ACHN (cell line): ENCODE data around the gene ABLIM3.

Experiments used
- DNase-seq: peaks from one replicate; pipeline ENCODE4 v3.0.0-alpha.2; 2015
- in situ Hi-C: cut with HindIII; loops from 2 replicates; pipeline ENCODE4 v1.10.0; 2017; ENCODE audit warnings: low sequenced_read_pairs, low pct_ligation_motif_present, low pct_unique_long_range_greater_than_20kb

The ABLIM3 gene

GRCh38 chr5:149205625-149206523 lies 64.6 kb downstream of the ABLIM3 start:
- DNase-seq, result no peak
- in situ Hi-C loops, result no loop called here

- no peak for DNase-seq
- in situ Hi-C loops, result no loop called here
These were observed 65.3 kb downstream of the ABLIM3 start for GRCh38 chr5:149206524-149207141.

GRCh38 chr5:149207831-149208230 lies 66.5 kb downstream of the ABLIM3 start:
- DNase-seq, result no peak

GRCh38 chr5:149210225-149210624 lies 68.9 kb downstream of the ABLIM3 start:
- DNase-seq, result no peak

More at GRCh38 chr5:149207831-149208230, 66.5 kb downstream of the ABLIM3 start:
- in situ Hi-C loops, result no loop called here

GRCh38 chr5:149210968-149211490 lies 69.7 kb downstream of the ABLIM3 start:
- no peak for DNase-seq

More at GRCh38 chr5:149210225-149210624, 68.9 kb downstream of the ABLIM3 start:
- in situ Hi-C loops, result no loop called here

GRCh38 chr5:149211566-149211965 lies 70.3 kb downstream of the ABLIM3 start:
- in situ Hi-C loops, result no loop called here
- DNase-seq, result no peak

More at GRCh38 chr5:149210968-149211490, 69.7 kb downstream of the ABLIM3 start:
- in situ Hi-C loops, result no loop called here

- DNase-seq, result no peak
- in situ Hi-C loops, result no loop called here
These were observed 71.1 kb downstream of the ABLIM3 start for GRCh38 chr5:149212198-149212951.

- DNase-seq, result no peak
- in situ Hi-C loops, result no loop called here
These were observed 72.1 kb downstream of the ABLIM3 start for GRCh38 chr5:149213264-149213880.

GRCh38 chr5:149215478-149216090 lies 74.3 kb downstream of the ABLIM3 start:
- no peak for DNase-seq
- in situ Hi-C loops, result no loop called here

GRCh38 chr5:149216496-149216895 lies 75.2 kb downstream of the ABLIM3 start:
- in situ Hi-C loops, result no loop called here
- DNase-seq, result no peak

- DNase-seq, result no peak
- in situ Hi-C loops, result no loop called here
These were observed 76.0 kb downstream of the ABLIM3 start for GRCh38 chr5:149217096-149217802.

GRCh38 chr5:149217803-149218155 lies 76.5 kb downstream of the ABLIM3 start:
- in situ Hi-C loops, result no loop called here
- no peak for DNase-seq

GRCh38 chr5:149219584-149219983 lies 78.3 kb downstream of the ABLIM3 start:
- in situ Hi-C loops, result no loop called here
- no peak for DNase-seq

- DNase-seq, result no peak
- in situ Hi-C loops, result no loop called here
These were observed 79.5 kb downstream of the ABLIM3 start for GRCh38 chr5:149220750-149221149.

- in situ Hi-C loops, result no loop called here
- no peak for DNase-seq
These were observed 80.0 kb downstream of the ABLIM3 start for GRCh38 chr5:149221326-149221725.

- DNase-seq, result no peak
- in situ Hi-C loops, result no loop called here
These were observed 80.5 kb downstream of the ABLIM3 start for GRCh38 chr5:149221731-149222342.
